ENCODE data around the gene SLC4A5. TPM values are rescaled to one million over a fixed set of nuclear protein-coding genes. Genes with fewer than 3 reads are reported as not detected.

The SLC4A5 gene
- total RNA-seq, 1 donor from 2014 or later, result 4.1 TPM

- Mint-ChIP-seq H3K36me3 (ENCODE audit: insufficient read depth) (peaks cover 14% of the 10 kb centered on the region), H3K9me3 (ENCODE audit: low read depth) (peaks cover 11% of the 10 kb centered on the region), H3K27ac (no peak overlapping the region)
These were observed 45.3 kb downstream of the SLC4A5 start for GRCh38 chr2:74297950-74298349.

GRCh38 chr2:74297391-74297790, 45.8 kb downstream of the SLC4A5 start:
- TF ChIP-seq CTCF (IDR thresholded peaks at IDR 0.05; ENCODE audit: unreplicated experiment), result no peak
- Mint-ChIP-seq H3K36me3 (ENCODE audit: insufficient read depth) (peaks cover 14% of the 10 kb centered on the region), H3K4me1 (ENCODE audit: low read depth) (peaks cover 15% of the 10 kb centered on the region), H3K27me3 (no peaks in the 10 kb centered on the region), H3K4me3 (ENCODE audit: low read depth) (no peak overlapping the region), H3K9me3 (ENCODE audit: low read depth) (peaks cover 11% of the 10 kb centered on the region), H3K27ac (no peak overlapping the region)
- no peak for DNase-seq (ENCODE audit: low spot score, unreplicated experiment)

More at GRCh38 chr2:74297950-74298349, 45.3 kb downstream of the SLC4A5 start:
- no peak for DNase-seq (ENCODE audit: low spot score, unreplicated experiment)
- Mint-ChIP-seq H3K4me1 (ENCODE audit: low read depth) (peaks cover 10% of the 10 kb centered on the region), H3K27me3 (no peaks in the 10 kb centered on the region), H3K4me3 (ENCODE audit: low read depth) (no peak overlapping the region)
- TF ChIP-seq CTCF (IDR thresholded peaks at IDR 0.05; ENCODE audit: unreplicated experiment), result no peak

GRCh38 chr2:74293191-74293991, 49.8 kb downstream of the SLC4A5 start:
- no peak for TF ChIP-seq CTCF (IDR thresholded peaks at IDR 0.05; ENCODE audit: unreplicated experiment)
- Mint-ChIP-seq H3K36me3 (ENCODE audit: insufficient read depth) (peaks cover 6% of the 10 kb centered on the region), H3K4me3 (ENCODE audit: low read depth) (no peak overlapping the region), H3K27ac (peak overlapping the region; percentile 80), H3K27me3 (no peaks in the 10 kb centered on the region), H3K9me3 (ENCODE audit: low read depth) (peaks cover 5% of the 10 kb centered on the region), H3K4me1 (ENCODE audit: low read depth) (peaks cover 17% of the 10 kb centered on the region)
- no peak for DNase-seq (ENCODE audit: low spot score, unreplicated experiment)

- Mint-ChIP-seq H3K9me3 (ENCODE audit: low read depth) (no peaks in the 10 kb centered on the region), H3K27ac (peak overlapping the region; percentile 80), H3K36me3 (ENCODE audit: insufficient read depth) (peaks cover 2% of the 10 kb centered on the region), H3K4me3 (ENCODE audit: low read depth) (peak overlapping the region; percentile 3), H3K4me1 (ENCODE audit: low read depth) (peaks cover 17% of the 10 kb centered on the region), H3K27me3 (no peaks in the 10 kb centered on the region)
- DNase-seq (ENCODE audit: low spot score, unreplicated experiment), result no peak
- no peak for TF ChIP-seq CTCF (IDR thresholded peaks at IDR 0.05; ENCODE audit: unreplicated experiment)
These were observed 50.5 kb downstream of the SLC4A5 start for GRCh38 chr2:74292751-74293150.

GRCh38 chr2:74291886-74292621, 51.2 kb downstream of the SLC4A5 start:
- Mint-ChIP-seq H3K27me3 (no peaks in the 10 kb centered on the region), H3K4me3 (ENCODE audit: low read depth) (no peak overlapping the region), H3K27ac (peak overlapping the region; percentile 53), H3K36me3 (ENCODE audit: insufficient read depth) (peaks cover 2% of the 10 kb centered on the region), H3K4me1 (ENCODE audit: low read depth) (peaks cover 17% of the 10 kb centered on the region), H3K9me3 (ENCODE audit: low read depth) (no peaks in the 10 kb centered on the region)
- no peak for DNase-seq (ENCODE audit: low spot score, unreplicated experiment)
- no peak for TF ChIP-seq CTCF (IDR thresholded peaks at IDR 0.05; ENCODE audit: unreplicated experiment)
